ENCODE measurements around the gene CAP2. TPM values are rescaled to one million over a fixed set of nuclear protein-coding genes. Genes with fewer than 3 reads are reported as not detected.

The CAP2 gene
- total RNA-seq, 1 donor from 2014 or later, result 69.1 TPM

DNA sequence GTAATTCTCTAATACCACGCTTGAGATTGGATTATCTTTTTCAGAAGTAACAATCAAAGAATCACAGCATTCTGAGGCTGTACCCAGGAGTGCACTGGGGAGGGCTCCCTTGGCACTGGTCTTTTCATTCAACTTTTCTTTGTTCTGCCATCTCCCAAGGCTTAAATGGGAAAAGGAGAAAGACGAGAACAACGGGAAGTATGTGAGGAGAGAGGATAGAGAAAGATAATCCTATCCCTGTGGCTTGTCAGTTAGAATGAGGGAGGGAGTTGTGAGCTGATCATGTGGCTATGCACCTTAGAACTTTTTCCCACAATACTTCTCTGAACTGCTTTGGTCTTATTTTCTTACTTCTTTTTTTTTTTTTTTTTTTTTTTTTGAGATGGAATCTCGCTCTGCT, 83.1 kb downstream of the CAP2 start:
- DNase-seq, result no peak

- DNase-seq, result no peak
Observed at GRCh38 chr6:17477356-17477755, 84.0 kb downstream of the CAP2 start.

- no peak for DNase-seq
Observed at GRCh38 chr6:17478223-17478907, 85.0 kb downstream of the CAP2 start.

GRCh38 chr6:17478946-17479345, 85.6 kb downstream of the CAP2 start:
- no peak for DNase-seq

DNA sequence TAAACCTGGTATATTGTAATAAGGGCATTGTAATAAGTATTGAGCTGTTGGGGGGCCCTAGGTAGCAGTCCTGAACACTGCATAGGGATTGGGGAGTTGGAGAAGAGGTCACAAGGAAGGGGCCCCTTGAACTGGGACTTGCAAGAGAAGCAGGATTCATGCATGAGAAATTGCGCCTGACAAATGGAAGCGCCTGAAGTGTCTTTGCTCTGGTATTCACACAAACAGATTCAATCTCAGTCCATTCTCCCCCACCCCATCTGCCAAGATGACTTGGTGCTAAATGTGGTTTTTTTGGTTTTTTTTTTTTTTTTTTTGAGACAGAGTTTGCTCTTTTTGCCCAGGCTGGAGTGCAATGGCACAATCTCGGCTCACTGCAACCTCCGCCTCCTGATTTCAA, 87.1 kb downstream of the CAP2 start:
- DNase-seq, result no peak

DNA sequence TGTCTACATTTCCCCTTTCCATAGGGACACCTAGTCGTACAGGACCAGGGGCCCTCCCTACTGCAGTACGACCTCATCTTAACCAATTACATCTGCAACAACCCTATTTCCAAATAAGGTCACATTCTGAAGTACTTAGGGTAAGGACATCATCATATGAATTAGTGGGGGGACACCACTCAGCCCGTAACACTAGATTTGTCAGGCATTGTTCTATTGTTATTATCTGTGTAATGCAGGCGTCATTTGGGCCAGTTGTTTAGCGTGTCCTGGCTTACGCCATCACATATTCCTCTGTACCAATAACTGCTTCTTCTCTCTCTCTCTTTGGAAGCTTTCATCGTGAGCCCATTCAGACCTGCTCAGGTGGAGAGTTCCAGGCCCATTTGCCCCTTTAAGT, 89.3 kb downstream of the CAP2 start:
- no peak for DNase-seq

GRCh38 chr6:17483391-17484016, 90.1 kb downstream of the CAP2 start:
- no peak for DNase-seq

DNA sequence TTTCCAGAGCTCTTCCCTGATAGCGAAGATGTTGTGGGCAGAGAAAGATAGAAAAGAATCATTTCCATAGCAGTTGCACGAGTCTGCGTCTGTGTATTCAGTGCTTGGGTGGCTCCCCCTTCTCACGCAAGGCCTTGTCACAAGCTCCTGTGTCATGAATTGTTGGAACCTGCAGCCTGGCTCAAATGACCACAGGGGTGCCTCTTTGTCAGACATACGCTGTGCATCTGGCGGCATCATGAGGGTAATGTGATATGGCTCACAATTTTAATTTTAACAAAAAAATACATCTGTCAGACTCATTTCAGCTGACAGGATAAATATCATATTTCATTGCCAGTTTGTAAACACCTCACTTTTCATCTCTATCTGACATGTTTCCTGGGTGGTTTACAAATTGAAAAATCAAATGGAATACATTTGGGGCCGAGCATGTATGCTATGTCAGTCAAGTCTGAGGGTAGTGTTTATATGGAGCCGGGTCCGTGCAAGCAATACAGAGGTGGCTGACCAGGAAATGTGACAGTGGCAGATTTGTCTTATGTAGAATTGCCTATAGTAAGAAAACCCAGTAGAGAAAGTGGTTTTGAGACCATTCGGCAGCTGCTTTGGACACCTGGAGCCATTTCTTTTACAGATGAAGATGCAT, 90.9 kb downstream of the CAP2 start:
- DNase-seq, result peak; percentile 58

DNA sequence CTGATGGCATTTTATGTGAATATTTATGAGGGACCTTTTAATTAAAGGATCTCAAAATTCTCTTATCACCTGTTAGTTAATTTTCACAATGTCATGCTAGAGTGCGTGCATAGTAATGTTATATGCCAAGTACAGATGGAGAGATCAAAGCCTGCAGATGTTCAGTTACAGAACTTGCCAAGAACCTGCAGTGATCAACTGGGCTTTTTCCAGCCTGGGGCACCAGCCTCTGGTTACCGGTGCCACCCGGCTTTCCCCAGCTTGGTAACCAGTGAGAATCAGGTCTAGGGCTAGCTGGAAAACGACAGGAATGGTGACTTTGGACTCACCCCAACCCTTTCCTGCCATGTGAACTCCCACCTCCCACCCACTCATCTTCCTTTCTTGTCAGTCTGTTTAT, 91.8 kb downstream of the CAP2 start:
- no peak for DNase-seq

DNA sequence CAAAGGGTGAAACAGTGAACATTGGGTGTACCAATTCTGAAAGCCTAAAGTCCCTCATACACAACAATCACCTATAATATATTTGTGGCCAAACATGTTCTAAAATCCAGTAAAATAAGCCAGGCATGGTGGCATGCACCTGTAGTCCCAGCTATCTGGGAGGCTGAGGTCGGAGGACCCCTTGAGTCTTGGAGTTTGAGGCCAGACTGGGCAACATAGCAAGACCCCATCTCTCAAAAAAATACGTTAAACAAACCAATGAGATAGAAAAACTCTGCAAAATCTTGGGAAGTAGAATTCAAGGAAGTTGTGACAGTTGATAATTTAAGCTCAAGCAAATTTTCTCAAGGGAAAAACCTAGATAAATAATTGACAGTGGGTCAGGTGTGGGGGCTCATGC, 92.6 kb downstream of the CAP2 start:
- DNase-seq, result no peak

DNA sequence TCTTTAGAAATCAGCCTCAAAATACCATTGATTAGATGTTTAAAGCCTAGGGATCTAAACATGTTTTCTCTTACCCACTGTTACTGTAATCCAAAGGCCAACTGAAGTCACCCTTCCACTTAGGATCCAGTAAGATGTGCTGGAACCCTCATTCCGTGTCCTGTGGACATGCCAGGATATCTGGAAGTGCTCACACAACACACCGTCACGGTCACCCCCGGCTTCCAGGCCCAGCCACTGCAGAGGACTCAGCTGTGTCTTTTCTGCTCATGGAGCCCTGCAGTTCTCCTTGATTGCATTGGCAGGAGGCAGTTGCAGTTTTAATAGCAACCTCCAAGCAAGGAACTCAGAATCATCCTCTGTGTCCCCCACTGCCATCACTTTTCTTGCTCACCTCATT, 93.3 kb downstream of the CAP2 start:
- DNase-seq, result no peak

GRCh38 chr6:17490724-17491123, 97.3 kb downstream of the CAP2 start:
- peak; percentile 74 for DNase-seq

DNA sequence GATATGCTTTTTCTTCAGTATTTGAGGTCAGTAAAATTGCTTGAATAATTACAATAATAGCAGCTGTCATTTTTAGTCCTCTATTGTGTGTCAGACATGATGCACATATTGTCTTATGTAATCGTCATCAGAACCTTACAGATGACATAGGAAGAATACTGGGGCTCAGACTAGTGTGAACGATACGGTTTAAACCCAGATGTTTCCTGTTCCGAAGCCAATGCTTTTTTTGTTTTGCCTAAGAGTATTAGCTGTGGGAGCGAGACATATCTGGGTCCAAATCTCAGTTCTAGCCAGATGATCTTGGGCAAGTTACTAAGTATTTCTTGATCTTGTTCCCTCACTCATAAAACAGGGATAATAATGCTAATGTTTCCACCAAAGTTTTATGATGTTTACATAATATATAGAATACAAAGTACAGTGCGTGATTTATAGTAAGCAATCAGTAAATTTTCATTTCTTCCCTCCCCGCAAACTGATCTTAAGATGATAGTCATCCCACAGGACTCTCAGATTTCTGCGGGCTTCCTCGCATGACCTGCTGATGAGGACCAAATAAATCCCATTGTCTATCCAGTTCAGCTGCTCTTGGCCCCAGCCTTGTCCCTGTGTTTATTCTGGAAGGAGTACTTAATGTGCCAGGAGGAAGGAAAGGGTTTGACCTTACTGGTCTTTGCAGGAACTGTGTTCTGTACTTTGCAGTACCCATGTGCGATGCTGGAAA, 98.2 kb downstream of the CAP2 start:
- peak; percentile 42 for DNase-seq

- no peak for DNase-seq
Observed at GRCh38 chr6:17492350-17492749, 99.0 kb downstream of the CAP2 start.

- DNase-seq, result no peak
Observed at GRCh38 chr6:17493286-17493685, 99.9 kb downstream of the CAP2 start.

- DNase-seq, result no peak
Observed at GRCh38 chr6:17494177-17494576, 100.8 kb downstream of the CAP2 start.

GRCh38 chr6:17494919-17495318, 101.5 kb downstream of the CAP2 start:
- DNase-seq, result no peak

- no peak for DNase-seq
Observed at GRCh38 chr6:17497535-17498095, 104.2 kb downstream of the CAP2 start.

DNA sequence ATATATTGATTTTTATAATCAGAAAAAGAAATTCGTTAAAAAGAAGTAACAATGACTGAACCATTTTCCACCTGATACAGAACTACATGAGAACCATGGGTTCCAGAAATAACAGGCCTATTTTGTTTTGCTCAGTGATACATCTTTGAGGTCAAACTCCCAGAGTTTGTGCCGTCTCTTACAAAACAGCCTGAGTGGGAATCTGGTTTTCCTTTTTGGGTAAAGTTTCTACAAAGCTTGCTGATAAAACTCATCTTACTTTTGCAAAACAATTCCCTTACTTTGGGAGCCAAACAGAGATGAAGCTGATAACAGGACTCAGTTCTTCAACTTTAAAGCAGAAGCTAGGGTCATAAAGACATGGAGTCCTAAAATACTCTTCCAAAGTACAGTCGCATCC, 108.0 kb downstream of the CAP2 start:
- no peak for DNase-seq

GRCh38 chr6:17501982-17502704, 108.7 kb downstream of the CAP2 start:
- no peak for DNase-seq

- no peak for DNase-seq
Observed at GRCh38 chr6:17503051-17503450, 109.7 kb downstream of the CAP2 start.

GRCh38 chr6:17504005-17504404, 110.6 kb downstream of the CAP2 start:
- no peak for DNase-seq

Measured in tongue (tissue), 2 donors.